ENCODE data around the gene BRD3OS. TPM values are rescaled to one million over a fixed set of nuclear protein-coding genes. Genes with fewer than 3 reads are reported as not detected.

The BRD3OS gene
- total and polyA plus RNA-seq, 2 of the 4 experiments (the other 2 are of a cell fraction) = 15.8 to 20.7 TPM

DNA sequence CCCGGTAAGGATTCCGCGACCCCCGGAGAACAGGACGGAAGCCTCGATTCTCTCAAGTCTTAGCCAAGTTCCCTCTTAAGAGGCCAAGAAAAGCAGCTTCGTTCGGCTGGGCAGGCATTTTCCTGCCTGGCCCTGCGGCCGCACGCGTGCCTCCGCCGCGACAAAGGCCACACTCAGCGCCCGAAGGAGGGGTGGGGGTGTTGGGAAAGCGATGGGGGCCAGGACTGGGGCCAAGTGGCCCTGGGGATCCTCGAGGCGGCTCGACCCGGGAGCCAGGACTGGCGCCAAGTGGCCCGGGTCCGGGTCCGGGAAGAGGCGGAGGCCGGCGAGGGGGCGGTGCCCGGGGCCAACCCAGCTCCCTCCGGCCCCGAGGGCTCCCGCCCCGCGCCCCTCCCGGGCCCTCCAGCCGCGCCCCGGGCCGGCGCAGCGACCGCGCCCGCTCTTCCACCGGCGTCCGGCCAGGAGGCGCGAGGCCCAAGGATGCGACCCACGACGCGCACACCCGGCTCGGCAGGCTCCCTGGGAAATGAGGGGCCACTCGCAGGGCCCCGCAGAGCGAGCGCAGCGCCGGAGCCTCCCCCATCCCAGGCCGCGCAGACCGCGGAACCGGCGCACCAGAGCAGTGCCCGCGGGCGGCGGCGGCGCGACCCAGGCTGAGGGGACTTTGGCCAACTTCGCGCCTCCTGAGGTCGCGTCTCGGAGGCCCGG is 33.9 kb upstream of the BRD3OS start:
- Histone ChIP-seq H4K20me1 (ENCODE audit: insufficient read depth, low read length) (peaks cover 52% of the 10 kb centered on the region), H3K9ac (ENCODE audit: low read depth, low read length) (peak overlapping the region; percentile 63), H3K27ac (ENCODE audit: insufficient read depth, low read length) (peak overlapping the region; percentile 75), H4K5ac (ENCODE audit: low read depth, low read length) (no peak overlapping the region), H2AK9ac (replicated peaks; ENCODE audit: low read depth, low read length, poor library complexity) (peak overlapping the region; percentile 99), H3K4me1 (ENCODE audit: control insufficient read depth, insufficient read depth, low read length) (peaks cover 11% of the 10 kb centered on the region; the same call in 1 of the 2 replicates), H2BK5ac (ENCODE audit: low read depth, low read length, poor library complexity, severe bottlenecking) (peak overlapping the region; percentile 76), H4K91ac (ENCODE audit: insufficient read depth, low read depth, low read length) (peak overlapping the region; percentile 70), H4K8ac (ENCODE audit: low read depth in 2 of 2, low read length in 2 of 2) (peak overlapping the region in 1 of 2 experiments; percentile 6; a peak in 1 of 4 replicates), H3K4ac (ENCODE audit: low read depth, low read length) (peak overlapping the region; percentile 59), H2AK5ac (ENCODE audit: low read depth, low read length) (peak overlapping the region; percentile 80), H2BK20ac (ENCODE audit: low read depth, low read length) (0 out of 2 replicates have a peak overlapping the region, but pooled peaks have one; percentile 14), H3K23ac (ENCODE audit: low read depth, low read length) (peak overlapping the region; percentile 58), H2BK120ac (ENCODE audit: low read depth, low read length) (peak overlapping the region; percentile 20; the same call in 1 of the 2 replicates), H3K4me3 (ENCODE audit: insufficient read depth, low read depth, low read length) (peak overlapping the region; percentile 73), H3K79me1 (ENCODE audit: low read depth in 1 of 2, low read length in 2 of 2) (peaks cover 9 to 57% of the 10 kb centered on the region in 2 experiments), H3K36me3 (ENCODE audit: control insufficient read depth, insufficient read depth, low read length) (no peaks in the 10 kb centered on the region), H3K9me1 (ENCODE audit: insufficient read depth, low read length) (peaks cover 12% of the 10 kb centered on the region), H3K9me3 (ENCODE audit: control insufficient read depth, insufficient read depth, low read length) (no peaks in the 10 kb centered on the region), H3K18ac (ENCODE audit: low read depth, low read length) (no peak overlapping the region), H3K14ac (replicated peaks; ENCODE audit: low read depth, low read length) (peak overlapping the region; percentile 29), H3K27me3 (ENCODE audit: control insufficient read depth, insufficient read depth, low read length) (no peaks in the 10 kb centered on the region), H3K56ac (ENCODE audit: extremely low read depth, insufficient read depth, low read length) (peak overlapping the region; percentile 10), H2BK15ac (ENCODE audit: low read depth, low read length) (no peak overlapping the region), H3K4me2 (ENCODE audit: low read depth, low read length) (peak overlapping the region; percentile 75), H2AFZ (replicated peaks; ENCODE audit: low read length, poor library complexity) (peak overlapping the region; percentile 91)
- 1% methylated on average over 18 of the region's 82 CpGs; no CpG with 5 or more reads in 1 of the 2 experiments for WGBS, 2 experiments (ENCODE audit: extremely low coverage in 2 of 2, insufficient read length in 1 of 2)
- in situ Hi-C loops (cut with MboI; ENCODE audit: low sequenced_read_pairs) (loop anchor here (5.0 to 10.0 kb wide), 2 partner anchors 204 to 457 kb away; partner anchors contain the start of gene ADAMTSL2), intact Hi-C loops (cut with micrococcal nuclease) (loop anchor here (5.0 kb wide), 1 partner anchor 584 kb away; no protein-coding TSS in a partner anchor), dilution Hi-C loops (cut with HindIII; ENCODE audit: low sequenced_read_pairs, unreplicated experiment) (no loop called here)
- ATAC-seq (ENCODE audit: low read depth) (peak; percentile 3; the same call in 1 of the 2 replicates), DNase-seq (no peak)
- POLR2A ChIA-PET (ENCODE audit: unreplicated experiment) = no interaction called here
- CTCF ChIA-PET = no interaction called here
- BruUV-seq (replicated peaks) = no TSS peak
- 0 out of 2 replicates have a peak, but pooled peaks have one; percentile 28 for TF ChIP-seq MAZ (IDR thresholded peaks at IDR 0.05; ENCODE audit: borderline replicate concordance, low read depth, low read length)
- TF ChIP-seq, protein P1, sequence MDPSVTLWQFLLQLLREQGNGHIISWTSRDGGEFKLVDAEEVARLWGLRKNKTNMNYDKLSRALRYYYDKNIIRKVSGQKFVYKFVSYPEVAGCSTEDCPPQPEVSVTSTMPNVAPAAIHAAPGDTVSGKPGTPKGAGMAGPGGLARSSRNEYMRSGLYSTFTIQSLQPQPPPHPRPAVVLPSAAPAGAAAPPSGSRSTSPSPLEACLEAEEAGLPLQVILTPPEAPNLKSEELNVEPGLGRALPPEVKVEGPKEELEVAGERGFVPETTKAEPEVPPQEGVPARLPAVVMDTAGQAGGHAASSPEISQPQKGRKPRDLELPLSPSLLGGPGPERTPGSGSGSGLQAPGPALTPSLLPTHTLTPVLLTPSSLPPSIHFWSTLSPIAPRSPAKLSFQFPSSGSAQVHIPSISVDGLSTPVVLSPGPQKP (IDR thresholded peaks at IDR 0.05; ENCODE audit: borderline replicate concordance, low read depth, low read length) = no peak
